ENCODE measurements around the gene SLCO4A1. TPM values are rescaled to one million over a fixed set of nuclear protein-coding genes. Genes with fewer than 3 reads are reported as not detected.

Gene SLCO4A1
- total and polyA plus RNA-seq, 2 donors (not counting 1 experiment from before 2014, with no cell fraction given) = 2.1 to 79.5 TPM

DNA sequence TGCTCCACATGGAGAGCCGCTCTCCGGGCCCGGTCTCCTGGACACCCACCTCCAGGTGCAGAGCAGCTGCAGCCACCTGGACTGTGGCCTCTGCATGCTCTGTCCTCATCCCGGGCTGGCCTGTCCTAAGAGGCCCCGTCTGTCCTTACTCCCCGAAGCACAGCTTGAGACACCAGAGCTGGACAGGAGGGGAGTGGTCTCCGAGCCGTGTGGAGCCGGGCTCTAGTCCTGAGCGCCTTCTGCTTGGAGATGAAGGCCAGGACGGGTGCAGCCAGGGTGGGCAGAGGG, 59.7 kb downstream of the SLCO4A1 start:
- intact Hi-C loops (cut with micrococcal nuclease) = no loop called here
- POLR2A ChIA-PET = no interaction called here
- no peaks in the 10 kb centered on the region for H3K9me3 Mint-ChIP-seq (ENCODE audit: insufficient read depth)

DNA sequence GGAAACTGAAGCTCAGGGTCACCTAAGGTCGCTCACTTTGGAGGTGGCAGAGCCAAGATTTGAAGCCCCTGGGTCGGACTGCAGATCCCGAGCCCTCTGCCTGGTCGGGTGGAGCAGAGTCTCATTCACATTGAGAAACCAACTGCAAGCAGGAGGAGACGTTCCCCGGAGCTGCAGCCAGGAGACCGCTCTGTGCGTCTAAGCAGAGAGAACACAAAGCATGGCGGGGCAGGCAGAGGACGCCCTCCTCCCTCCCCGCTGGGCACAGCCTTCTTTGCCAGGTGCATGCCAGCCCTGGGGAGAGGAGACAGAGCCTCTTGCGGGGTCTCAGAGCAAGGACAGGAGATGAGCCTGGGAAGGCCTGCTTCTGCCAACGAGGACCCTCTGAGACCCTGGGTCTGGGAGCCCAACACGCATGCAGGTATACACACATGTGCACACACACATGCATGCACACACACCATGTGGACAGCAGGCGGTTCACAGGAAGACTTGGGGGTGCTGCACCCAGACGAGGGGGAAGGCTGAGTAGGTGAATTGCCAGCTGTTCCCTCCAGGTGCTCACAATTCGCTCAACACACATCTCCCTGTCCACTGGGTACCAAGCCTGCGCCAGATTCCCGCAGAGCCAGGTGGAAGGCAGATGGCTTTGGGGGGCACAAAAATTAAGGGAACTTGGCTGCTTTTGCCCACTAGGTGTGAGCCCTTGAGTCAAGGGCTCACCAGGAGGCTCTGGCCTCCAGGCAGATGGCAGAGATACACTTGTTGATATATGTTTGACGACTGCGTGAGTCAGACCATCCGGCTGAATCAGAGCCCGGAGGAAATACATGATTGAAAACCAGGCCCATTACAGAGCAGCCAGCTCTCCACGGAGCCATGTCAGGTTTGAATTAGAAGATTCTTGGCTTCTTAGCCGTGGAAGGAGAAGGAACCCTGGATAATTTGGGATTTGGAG, 60.9 kb downstream of the SLCO4A1 start:
- DNase-seq (no peak), ATAC-seq (ENCODE audit: low read depth) (no peak)
- Mint-ChIP-seq H3K4me3 (no peak overlapping the region), H3K9me3 (ENCODE audit: insufficient read depth) (no peaks in the 10 kb centered on the region), H3K27ac (no peak overlapping the region), H3K4me1 (peaks cover 3% of the 10 kb centered on the region), H3K27me3 (peaks cover 19% of the 10 kb centered on the region)
- no peak overlapping the region for H3K4me2 ChIP-seq (replicated peaks; ENCODE audit: low read depth, low read length, poor library complexity, severe bottlenecking)
- ChIA-PET POLR2A (no interaction called here), CTCF (interaction anchor here (0.7 to 0.9 kb wide), 2 partner anchors 86 to 89 kb away, joined by 3 to 7 read pairs; no protein-coding TSS in a partner anchor)
- H3K4me3 ChIP-seq (ENCODE audit: control extremely low read depth in 1 of 5, extremely low read depth in 1 of 5, insufficient read depth in 1 of 5, low read depth in 2 of 5, low read length in 4 of 5) = no peak overlapping the region
- H3K79me2 ChIP-seq (ENCODE audit: control insufficient read depth, insufficient read depth, low read length) = no peaks in the 10 kb centered on the region
- H3K27ac ChIP-seq (ENCODE audit: low read length in 2 of 2) = no peak overlapping the region
- H3K4me1 ChIP-seq (ENCODE audit: control insufficient read depth in 2 of 2, insufficient read depth in 2 of 2, low read length in 2 of 2) = peaks cover 0 to 3% of the 10 kb centered on the region in 2 donors
- H3K36me3 ChIP-seq (replicated peaks in 1 of 2; ENCODE audit: control extremely low read depth in 1 of 2, control insufficient read depth in 1 of 2, extremely low read depth in 1 of 2, insufficient read depth in 2 of 2, low read length in 1 of 2) = no peaks in the 10 kb centered on the region
- H3K27me3 ChIP-seq (replicated peaks in 1 of 4; ENCODE audit: control extremely low read depth in 1 of 4, control insufficient read depth in 3 of 4, insufficient read depth in 4 of 4, low read length in 3 of 4) = peaks cover 0 to 15% (median 3%) of the 10 kb centered on the region in 4 experiments
- no peak for TF ChIP-seq EZH2 (IDR thresholded peaks at IDR 0.05; ENCODE audit: borderline replicate concordance, insufficient read depth, low read depth, low read length, poor library complexity, severe bottlenecking)
- TF ChIP-seq, protein P1, sequence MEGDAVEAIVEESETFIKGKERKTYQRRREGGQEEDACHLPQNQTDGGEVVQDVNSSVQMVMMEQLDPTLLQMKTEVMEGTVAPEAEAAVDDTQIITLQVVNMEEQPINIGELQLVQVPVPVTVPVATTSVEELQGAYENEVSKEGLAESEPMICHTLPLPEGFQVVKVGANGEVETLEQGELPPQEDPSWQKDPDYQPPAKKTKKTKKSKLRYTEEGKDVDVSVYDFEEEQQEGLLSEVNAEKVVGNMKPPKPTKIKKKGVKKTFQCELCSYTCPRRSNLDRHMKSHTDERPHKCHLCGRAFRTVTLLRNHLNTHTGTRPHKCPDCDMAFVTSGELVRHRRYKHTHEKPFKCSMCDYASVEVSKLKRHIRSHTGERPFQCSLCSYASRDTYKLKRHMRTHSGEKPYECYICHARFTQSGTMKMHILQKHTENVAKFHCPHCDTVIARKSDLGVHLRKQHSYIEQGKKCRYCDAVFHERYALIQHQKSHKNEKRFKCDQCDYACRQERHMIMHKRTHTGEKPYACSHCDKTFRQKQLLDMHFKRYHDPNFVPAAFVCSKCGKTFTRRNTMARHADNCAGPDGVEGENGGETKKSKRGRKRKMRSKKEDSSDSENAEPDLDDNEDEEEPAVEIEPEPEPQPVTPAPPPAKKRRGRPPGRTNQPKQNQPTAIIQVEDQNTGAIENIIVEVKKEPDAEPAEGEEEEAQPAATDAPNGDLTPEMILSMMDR (IDR thresholded peaks at IDR 0.05) = no peak
- H3K9me3 ChIP-seq (ENCODE audit: control extremely low read depth in 1 of 3, control insufficient read depth in 2 of 3, insufficient read depth in 1 of 3, low read length in 2 of 3) = peaks cover 0 to 11% (median 0%) of the 10 kb centered on the region in 3 donors
- 83% methylated on average over 24 of the region's 25 CpGs for WGBS (ENCODE audit: insufficient coverage)
- intact Hi-C loops (cut with micrococcal nuclease) = no loop called here
- no peak overlapping the region for H3K9ac ChIP-seq (ENCODE audit: low read length)
- H2AFZ ChIP-seq (ENCODE audit: insufficient read depth, low read depth, low read length, poor library complexity, severe bottlenecking) = no peak overlapping the region
- no peaks in the 10 kb centered on the region for H4K20me1 ChIP-seq (ENCODE audit: control insufficient read depth, insufficient read depth, low read length, poor library complexity, severe bottlenecking)

More for the DNA sequence above, 59.7 kb downstream of the SLCO4A1 start:
- H3K4me2 ChIP-seq (replicated peaks; ENCODE audit: low read depth, low read length, poor library complexity, severe bottlenecking) = no peak overlapping the region
- no peak overlapping the region for H2AFZ ChIP-seq (ENCODE audit: insufficient read depth, low read depth, low read length, poor library complexity, severe bottlenecking)
- DNase-seq (no peak), ATAC-seq (ENCODE audit: low read depth) (no peak)
- no peak overlapping the region for H3K4me3 ChIP-seq (ENCODE audit: control extremely low read depth in 1 of 5, extremely low read depth in 1 of 5, insufficient read depth in 1 of 5, low read depth in 2 of 5, low read length in 4 of 5)
- 87% methylated on average over 11 of the region's 11 CpGs for WGBS (ENCODE audit: insufficient coverage)
- peaks cover 0 to 11% (median 0%) of the 10 kb centered on the region in 3 donors for H3K9me3 ChIP-seq (ENCODE audit: control extremely low read depth in 1 of 3, control insufficient read depth in 2 of 3, insufficient read depth in 1 of 3, low read length in 2 of 3)
- H4K20me1 ChIP-seq (ENCODE audit: control insufficient read depth, insufficient read depth, low read length, poor library complexity, severe bottlenecking) = no peaks in the 10 kb centered on the region
- no peaks in the 10 kb centered on the region for H3K79me2 ChIP-seq (ENCODE audit: control insufficient read depth, insufficient read depth, low read length)
- Mint-ChIP-seq H3K4me1 (peaks cover 2% of the 10 kb centered on the region), H3K27me3 (peaks cover 10% of the 10 kb centered on the region), H3K4me3 (no peak overlapping the region), H3K27ac (no peak overlapping the region)
- H3K27me3 ChIP-seq (replicated peaks in 1 of 4; ENCODE audit: control extremely low read depth in 1 of 4, control insufficient read depth in 3 of 4, insufficient read depth in 4 of 4, low read length in 3 of 4) = peaks cover 0 to 7% (median 0%) of the 10 kb centered on the region in 4 experiments
- H3K36me3 ChIP-seq (replicated peaks in 1 of 2; ENCODE audit: control extremely low read depth in 1 of 2, control insufficient read depth in 1 of 2, extremely low read depth in 1 of 2, insufficient read depth in 2 of 2, low read length in 1 of 2) = no peaks in the 10 kb centered on the region
- no peaks in the 10 kb centered on the region for H3K4me1 ChIP-seq (ENCODE audit: control insufficient read depth in 2 of 2, insufficient read depth in 2 of 2, low read length in 2 of 2)
- no peak overlapping the region for H3K27ac ChIP-seq (ENCODE audit: low read length in 2 of 2)
- TF ChIP-seq, protein P1 (IDR thresholded peaks at IDR 0.05) = no peak
- TF ChIP-seq EZH2 (IDR thresholded peaks at IDR 0.05; ENCODE audit: borderline replicate concordance, insufficient read depth, low read depth, low read length, poor library complexity, severe bottlenecking) = no peak
- H3K9ac ChIP-seq (ENCODE audit: low read length) = no peak overlapping the region
- CTCF ChIA-PET = no interaction called here

Measured in B cell (primary cell).